NB4 (cell line): Measurements from ENCODE around the gene HOATZ.

Experiments
- MYC ChIP-seq: IDR thresholded peaks from 2 replicates; pipeline ENCODE4 v1.6.1; 2011; ENCODE audit warnings: low read depth, low read length
- POLR2A ChIP-seq: IDR thresholded peaks from 2 replicates; pipeline ENCODE4 v1.6.1; 2011; ENCODE audit warnings: mild to moderate bottlenecking; ENCODE audit not compliant: insufficient read length; ENCODE audit errors: extremely low read depth
- TF ChIP-seq, protein P1 (sequence below): IDR thresholded peaks from one replicate; pipeline ENCODE4 v1.5.1; 2012; ENCODE audit warnings: low read depth, low read length
- TF ChIP-seq, protein P2 (sequence below): IDR thresholded peaks from 2 replicates; pipeline ENCODE4 v1.6.1; 2011; ENCODE audit warnings: low read depth, low read length

DNA sequence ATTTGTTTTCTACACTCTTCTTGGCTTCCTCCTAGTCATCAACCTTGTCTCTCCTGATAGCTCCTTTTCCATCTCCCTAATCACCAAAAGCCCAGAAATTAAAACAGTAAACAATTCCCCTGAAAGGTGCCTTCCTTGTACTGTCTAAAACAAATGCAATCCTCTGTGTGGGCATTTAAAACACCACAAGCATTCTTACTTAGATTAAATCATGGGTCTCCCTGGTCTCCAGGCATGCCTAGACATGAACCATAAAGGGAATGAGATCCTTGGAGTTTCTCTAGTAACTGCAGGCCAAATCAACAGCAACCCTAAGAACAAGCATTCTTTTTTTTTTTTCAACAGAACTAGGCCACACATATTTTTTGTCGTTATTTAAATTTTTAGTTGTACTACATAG, 4.3 kb upstream of the HOATZ start:
- TF ChIP-seq, protein P1, sequence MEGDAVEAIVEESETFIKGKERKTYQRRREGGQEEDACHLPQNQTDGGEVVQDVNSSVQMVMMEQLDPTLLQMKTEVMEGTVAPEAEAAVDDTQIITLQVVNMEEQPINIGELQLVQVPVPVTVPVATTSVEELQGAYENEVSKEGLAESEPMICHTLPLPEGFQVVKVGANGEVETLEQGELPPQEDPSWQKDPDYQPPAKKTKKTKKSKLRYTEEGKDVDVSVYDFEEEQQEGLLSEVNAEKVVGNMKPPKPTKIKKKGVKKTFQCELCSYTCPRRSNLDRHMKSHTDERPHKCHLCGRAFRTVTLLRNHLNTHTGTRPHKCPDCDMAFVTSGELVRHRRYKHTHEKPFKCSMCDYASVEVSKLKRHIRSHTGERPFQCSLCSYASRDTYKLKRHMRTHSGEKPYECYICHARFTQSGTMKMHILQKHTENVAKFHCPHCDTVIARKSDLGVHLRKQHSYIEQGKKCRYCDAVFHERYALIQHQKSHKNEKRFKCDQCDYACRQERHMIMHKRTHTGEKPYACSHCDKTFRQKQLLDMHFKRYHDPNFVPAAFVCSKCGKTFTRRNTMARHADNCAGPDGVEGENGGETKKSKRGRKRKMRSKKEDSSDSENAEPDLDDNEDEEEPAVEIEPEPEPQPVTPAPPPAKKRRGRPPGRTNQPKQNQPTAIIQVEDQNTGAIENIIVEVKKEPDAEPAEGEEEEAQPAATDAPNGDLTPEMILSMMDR, result no peak
- TF ChIP-seq POLR2A (no peak), MYC (no peak)
- TF ChIP-seq, protein P2, sequence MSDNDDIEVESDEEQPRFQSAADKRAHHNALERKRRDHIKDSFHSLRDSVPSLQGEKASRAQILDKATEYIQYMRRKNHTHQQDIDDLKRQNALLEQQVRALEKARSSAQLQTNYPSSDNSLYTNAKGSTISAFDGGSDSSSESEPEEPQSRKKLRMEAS, result no peak
